ENCODE results near the gene CHD5.

CHD5 gene

DNA sequence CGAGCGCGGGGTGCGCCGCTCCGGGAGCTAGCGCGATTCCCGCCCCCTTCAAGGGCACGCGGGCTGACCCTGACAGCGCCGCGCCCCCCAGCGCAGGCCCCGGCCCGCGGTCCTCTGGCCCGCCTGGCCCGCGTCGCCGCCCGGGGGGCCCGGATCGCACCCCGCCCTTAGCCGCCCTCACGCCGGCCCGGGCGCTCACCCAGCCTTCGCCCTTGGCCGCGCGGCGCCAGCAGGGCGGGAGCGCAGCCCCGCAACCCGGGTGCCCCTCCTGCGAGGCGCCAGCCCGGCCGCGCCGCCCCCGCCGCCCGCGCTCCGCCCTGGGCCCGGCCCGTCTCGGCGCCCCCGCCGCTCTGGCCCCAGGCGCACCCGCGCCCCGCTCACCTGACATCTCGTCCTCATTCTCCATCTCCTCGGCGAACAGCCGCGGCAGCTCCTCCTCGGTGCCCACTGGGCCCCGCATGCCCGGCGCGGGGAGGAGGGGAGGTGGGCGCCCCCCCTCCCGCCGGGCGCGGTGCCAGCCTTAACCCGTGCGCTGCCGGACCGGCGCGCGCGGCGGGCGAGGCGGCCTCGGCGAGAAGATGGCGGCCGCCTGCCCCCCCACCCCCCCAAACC lies 451 bp downstream of the CHD5 start:
- H3K4me3 ChIP-seq (ENCODE audit: low read depth, low read length) = no peak overlapping the region
- TF ChIP-seq, protein P1, sequence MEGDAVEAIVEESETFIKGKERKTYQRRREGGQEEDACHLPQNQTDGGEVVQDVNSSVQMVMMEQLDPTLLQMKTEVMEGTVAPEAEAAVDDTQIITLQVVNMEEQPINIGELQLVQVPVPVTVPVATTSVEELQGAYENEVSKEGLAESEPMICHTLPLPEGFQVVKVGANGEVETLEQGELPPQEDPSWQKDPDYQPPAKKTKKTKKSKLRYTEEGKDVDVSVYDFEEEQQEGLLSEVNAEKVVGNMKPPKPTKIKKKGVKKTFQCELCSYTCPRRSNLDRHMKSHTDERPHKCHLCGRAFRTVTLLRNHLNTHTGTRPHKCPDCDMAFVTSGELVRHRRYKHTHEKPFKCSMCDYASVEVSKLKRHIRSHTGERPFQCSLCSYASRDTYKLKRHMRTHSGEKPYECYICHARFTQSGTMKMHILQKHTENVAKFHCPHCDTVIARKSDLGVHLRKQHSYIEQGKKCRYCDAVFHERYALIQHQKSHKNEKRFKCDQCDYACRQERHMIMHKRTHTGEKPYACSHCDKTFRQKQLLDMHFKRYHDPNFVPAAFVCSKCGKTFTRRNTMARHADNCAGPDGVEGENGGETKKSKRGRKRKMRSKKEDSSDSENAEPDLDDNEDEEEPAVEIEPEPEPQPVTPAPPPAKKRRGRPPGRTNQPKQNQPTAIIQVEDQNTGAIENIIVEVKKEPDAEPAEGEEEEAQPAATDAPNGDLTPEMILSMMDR (IDR thresholded peaks at IDR 0.05; ENCODE audit: insufficient read depth, low read depth, low read length, missing control alignments) = no peak
- DNase-seq (ENCODE audit: low read depth) = no peak

GRCh38 chr1:6178751-6179563 lies 1.2 kb downstream of the CHD5 start:
- H3K4me3 ChIP-seq (ENCODE audit: low read depth, low read length) = no peak overlapping the region
- DNase-seq (ENCODE audit: low read depth) = no peak
- TF ChIP-seq, protein P1 (IDR thresholded peaks at IDR 0.05; ENCODE audit: insufficient read depth, low read depth, low read length, missing control alignments) = no peak

DNA sequence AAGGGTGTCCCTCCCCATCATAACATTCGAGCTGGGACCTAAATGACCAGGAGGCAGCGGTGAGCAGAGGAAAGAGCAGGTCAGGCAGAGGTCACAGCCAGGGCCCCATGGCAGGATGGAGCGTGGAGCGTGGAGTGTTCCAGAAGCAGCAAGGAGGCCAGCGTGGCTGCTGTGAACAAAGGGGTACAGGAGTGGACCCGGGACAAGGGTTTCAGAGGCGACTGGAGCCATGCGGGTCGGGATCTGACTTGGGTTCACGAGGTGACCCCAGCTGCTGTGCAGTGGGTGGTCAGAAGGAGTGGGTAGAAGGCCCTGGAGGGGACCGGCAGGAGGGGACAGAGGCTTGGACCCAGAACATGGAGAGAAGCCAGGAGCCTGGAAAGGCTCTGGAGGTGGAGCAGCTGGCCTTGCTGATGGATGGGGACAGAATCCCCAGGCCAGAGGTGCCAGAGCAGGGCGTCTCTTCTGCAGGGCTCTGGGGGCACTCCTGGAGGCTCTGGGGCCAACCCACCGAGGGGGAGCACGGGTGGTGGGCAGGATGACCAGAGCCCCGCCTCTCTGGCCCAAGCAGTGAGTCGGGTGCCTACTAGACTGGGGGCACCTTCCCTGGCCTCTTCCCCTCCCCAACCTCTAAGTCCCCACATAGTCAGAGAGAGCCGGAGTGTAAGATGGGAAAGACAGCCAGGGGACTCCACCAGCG lies 2.3 kb downstream of the CHD5 start:
- no peak overlapping the region for H3K4me3 ChIP-seq (ENCODE audit: low read depth, low read length)
- TF ChIP-seq, protein P1 (IDR thresholded peaks at IDR 0.05; ENCODE audit: insufficient read depth, low read depth, low read length, missing control alignments) = no peak
- DNase-seq (ENCODE audit: low read depth) = no peak

DNA sequence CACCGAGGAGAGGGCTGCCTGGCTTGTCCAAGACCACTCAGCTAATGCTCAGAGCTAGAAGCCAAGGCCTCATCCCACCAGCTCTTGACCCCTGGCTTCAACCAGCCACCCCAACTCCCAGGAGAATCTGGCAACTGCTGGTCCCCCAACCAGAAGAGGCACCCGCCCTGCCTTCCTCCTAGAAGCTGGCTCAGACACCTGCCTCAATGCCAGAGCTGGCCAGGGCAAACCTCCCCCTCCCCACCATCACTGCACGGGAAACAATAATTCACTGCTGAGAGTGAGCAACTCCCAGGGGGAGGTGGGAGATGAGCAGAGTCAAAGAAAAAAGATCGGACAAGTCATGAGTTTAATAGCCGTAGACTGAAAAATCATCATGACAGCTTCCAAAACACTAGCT lies 3.3 kb downstream of the CHD5 start:
- DNase-seq (ENCODE audit: low read depth) = no peak
- H3K4me3 ChIP-seq (ENCODE audit: low read depth, low read length) = no peak overlapping the region

GRCh38 chr1:6175411-6175828 lies 4.7 kb downstream of the CHD5 start:
- no peak for DNase-seq (ENCODE audit: low read depth)
- TF ChIP-seq, protein P1 (IDR thresholded peaks at IDR 0.05; ENCODE audit: insufficient read depth, low read depth, low read length, missing control alignments) = no peak
- H3K4me3 ChIP-seq (ENCODE audit: low read depth, low read length) = no peak overlapping the region

More for the DNA sequence above, 3.3 kb downstream of the CHD5 start:
- TF ChIP-seq, protein P1 (IDR thresholded peaks at IDR 0.05; ENCODE audit: insufficient read depth, low read depth, low read length, missing control alignments) = no peak

- DNase-seq (ENCODE audit: low read depth) = no peak
- TF ChIP-seq, protein P1 (IDR thresholded peaks at IDR 0.05; ENCODE audit: insufficient read depth, low read depth, low read length, missing control alignments) = no peak
- H3K4me3 ChIP-seq (ENCODE audit: low read depth, low read length) = no peak overlapping the region
Observed at GRCh38 chr1:6174621-6175410, 5.3 kb downstream of the CHD5 start.
